KMS-11 (cell line): ENCODE results near the gene CSKMT.
A peak's percentile ranks its signal among the peaks of the same experiment; 100 is the strongest.

Experiments
- H2AFZ ChIP-seq: fragments of 200-600 bp; sonication (generic); 2 replicates; pipeline ENCODE4 v1.6.1; 2016; ENCODE audit warnings: antibody characterized with exemption, mixed run types, low read depth
- H3K27ac ChIP-seq: fragments of 200-600 bp; sonication (generic); 2 replicates; pipeline ENCODE4 v1.6.1; 2016; ENCODE audit warnings: mild to moderate bottlenecking, mixed run types
- H3K27me3 ChIP-seq: fragments of 200-600 bp; sonication (generic); 2 replicates; pipeline ENCODE4 v1.6.1; 2017; ENCODE audit warnings: mild to moderate bottlenecking, low read depth, mixed run types, moderate library complexity; ENCODE audit not compliant: insufficient read depth
- H3K36me3 ChIP-seq: fragments of 200-600 bp; sonication (generic); 2 replicates; pipeline ENCODE4 v1.6.1; 2017; ENCODE audit warnings: mild to moderate bottlenecking, mixed run types; ENCODE audit not compliant: insufficient read depth
- H3K4me1 ChIP-seq: fragments of 200-600 bp; sonication (generic); 2 replicates; pipeline ENCODE4 v1.6.1; 2016; ENCODE audit warnings: mild to moderate bottlenecking, low read depth, mixed run types; ENCODE audit not compliant: poor library complexity, severe bottlenecking
- H3K4me2 ChIP-seq: fragments of 200-600 bp; sonication (generic); 2 replicates; pipeline ENCODE4 v1.7.0; 2016; ENCODE audit warnings: mild to moderate bottlenecking, mixed run types
- H3K4me3 ChIP-seq: fragments of 200-600 bp; sonication (generic); IDR thresholded peaks from 2 replicates; pipeline ENCODE4 v1.6.1; 2017; ENCODE audit warnings: low read depth, low read length, mixed read lengths; ENCODE audit not compliant: insufficient read depth
- H3K79me2 ChIP-seq: fragments of 200-600 bp; sonication (generic); 2 replicates; pipeline ENCODE4 v1.6.1; 2016; ENCODE audit warnings: low read depth, mixed run types; ENCODE audit not compliant: insufficient read depth
- H3K9ac ChIP-seq: fragments of 200-600 bp; sonication (generic); 2 replicates; pipeline ENCODE4 v1.6.1; 2016; ENCODE audit warnings: mild to moderate bottlenecking, mixed run types
- H4K20me1 ChIP-seq: fragments of 200-600 bp; sonication (generic); 2 replicates; pipeline ENCODE4 v1.6.1; 2016; ENCODE audit warnings: mild to moderate bottlenecking, mixed run types; ENCODE audit not compliant: insufficient read depth
- CTCF ChIP-seq: fragments of 200-600 bp; sonication (generic); conservative IDR thresholded peaks from 2 replicates; pipeline ENCODE4 v1.6.1; 2017; ENCODE audit warnings: low read depth, mild to moderate bottlenecking, antibody characterized with exemption, low read length, moderate library complexity, mixed read lengths

The CSKMT gene

GRCh38 chr11:62677156-62677555, 12.0 kb downstream of the CSKMT start:
- no peak overlapping the region for H3K4me3 ChIP-seq
- no peak overlapping the region for H3K9ac ChIP-seq

GRCh38 chr11:62677714-62678113, 12.6 kb downstream of the CSKMT start:
- Histone ChIP-seq H3K36me3 (no peaks in the 10 kb centered on the region), H3K27ac (no peak overlapping the region), H4K20me1 (no peaks in the 10 kb centered on the region), H3K79me2 (peaks cover 19% of the 10 kb centered on the region), H3K4me2 (peak overlapping the region; percentile 94), H3K4me1 (peaks cover 26% of the 10 kb centered on the region), H3K4me3 (no peak overlapping the region), H3K9ac (peak overlapping the region; percentile 64; the same call in 1 of the 2 replicates), H3K27me3 (no peaks in the 10 kb centered on the region), H2AFZ (no peak overlapping the region)
- TF ChIP-seq CTCF: no peak

More at GRCh38 chr11:62677156-62677555, 12.0 kb downstream of the CSKMT start:
- H3K36me3 ChIP-seq: no peaks in the 10 kb centered on the region
- H3K27me3 ChIP-seq: no peaks in the 10 kb centered on the region
- TF ChIP-seq CTCF: no peak
- no peak overlapping the region for H2AFZ ChIP-seq
- H3K27ac ChIP-seq: no peak overlapping the region
- no peak overlapping the region for H3K4me2 ChIP-seq
- no peaks in the 10 kb centered on the region for H4K20me1 ChIP-seq
- peaks cover 26% of the 10 kb centered on the region for H3K4me1 ChIP-seq
- peaks cover 20% of the 10 kb centered on the region for H3K79me2 ChIP-seq

GRCh38 chr11:62678433-62678769, 13.3 kb downstream of the CSKMT start:
- Histone ChIP-seq H3K36me3 (no peaks in the 10 kb centered on the region), H3K4me3 (no peak overlapping the region), H3K9ac (peak overlapping the region; percentile 64; the same call in 1 of the 2 replicates), H3K4me2 (peak overlapping the region; percentile 94), H3K27ac (peak overlapping the region; percentile 14; the same call in 1 of the 2 replicates), H4K20me1 (no peaks in the 10 kb centered on the region), H2AFZ (peak overlapping the region; percentile 95; the same call in 1 of the 2 replicates), H3K4me1 (peaks cover 22% of the 10 kb centered on the region), H3K79me2 (peaks cover 15% of the 10 kb centered on the region), H3K27me3 (no peaks in the 10 kb centered on the region)
- no peak for TF ChIP-seq CTCF

GRCh38 chr11:62678770-62679696, 13.9 kb downstream of the CSKMT start, which contains the start of gene UBXN1:
UBXN1 (minus strand) TSS chr11:62679073; CDS start chr11:62678923, 150 bp downstream.
- Histone ChIP-seq H3K27ac (peak within 1 kb of the TSS; percentile 14; the same call in 1 of the 2 replicates), H3K4me3 (no peak within 1 kb of the TSS), H3K9ac (peak within 1 kb of the TSS; percentile 64; the same call in 1 of the 2 replicates), H3K4me1 (peaks cover 22% of the 10 kb centered on the region), H3K27me3 (no peaks in the 10 kb centered on the region), H3K4me2 (peak within 1 kb of the TSS; percentile 94), H4K20me1 (no peaks in the 10 kb centered on the region), H3K79me2 (peaks cover 15% of the 10 kb centered on the region), H2AFZ (peak within 1 kb of the TSS; percentile 95), H3K36me3 (no peaks in the 10 kb centered on the region)
- TF ChIP-seq CTCF: no peak
